GM23248 (cell line): ENCODE data around the gene RNF214. TPM values are rescaled to one million over a fixed set of nuclear protein-coding genes. Genes with fewer than 3 reads are reported as not detected.

Experiments
- DNase-seq: peaks from one replicate; pipeline ENCODE4 v3.0.0-alpha.2; 2015
- H2AFZ ChIP-seq: fragments of 200-600 bp; sonication (generic); 2 replicates; pipeline ENCODE4 v1.6.1; 2016; ENCODE audit warnings: antibody characterized with exemption
- H3F3A ChIP-seq: fragments of 200-600 bp; sonication (generic); 2 replicates; pipeline ENCODE4 v1.6.1; 2016; ENCODE audit warnings: mild to moderate bottlenecking, antibody characterized with exemption, mixed run types; ENCODE audit not compliant: insufficient read depth
- H3K27ac ChIP-seq: fragments of 200-600 bp; sonication (generic); 2 replicates; pipeline ENCODE4 v1.5.1; 2016; ENCODE audit warnings: mild to moderate bottlenecking
- H3K27me3 ChIP-seq: fragments of 200-600 bp; sonication (generic); replicated peaks from 2 replicates; pipeline ENCODE4 v1.6.1; 2016; ENCODE audit warnings: mild to moderate bottlenecking; ENCODE audit not compliant: insufficient read depth
- H3K36me3 ChIP-seq: fragments of 200-600 bp; sonication (generic); 2 replicates; pipeline ENCODE4 v1.6.1; 2016; ENCODE audit warnings: low read depth, mild to moderate bottlenecking
- H3K4me1 ChIP-seq: fragments of 200-600 bp; sonication (generic); 2 replicates; pipeline ENCODE4 v1.6.1; 2016; ENCODE audit warnings: mild to moderate bottlenecking; ENCODE audit not compliant: insufficient read depth
- H3K4me2 ChIP-seq: fragments of 200-600 bp; sonication (generic); one replicate; pipeline ENCODE4 v1.6.1; 2016; ENCODE audit warnings: mild to moderate bottlenecking; ENCODE audit not compliant: unreplicated experiment
- H3K4me3 ChIP-seq: fragments of 200-600 bp; sonication (generic); 2 replicates; pipeline ENCODE4 v1.5.1; 2016; ENCODE audit warnings: mild to moderate bottlenecking
- H3K79me2 ChIP-seq: fragments of 200-600 bp; sonication (generic); 2 replicates; pipeline ENCODE4 v1.6.1; 2016; ENCODE audit warnings: mild to moderate bottlenecking; ENCODE audit not compliant: insufficient read depth
- H3K9ac ChIP-seq: fragments of 200-600 bp; sonication (generic); 2 replicates; pipeline ENCODE4 v1.6.1; 2016; ENCODE audit warnings: mild to moderate bottlenecking
- H3K9me2 ChIP-seq: fragments of 200-600 bp; sonication (generic); 2 replicates; pipeline ENCODE4 v1.6.1; 2016; ENCODE audit warnings: mixed run types, mild to moderate bottlenecking, moderate library complexity; ENCODE audit not compliant: insufficient read depth
- H3K9me3 ChIP-seq: fragments of 200-600 bp; sonication (generic); one replicate; pipeline ENCODE4 v1.6.1; 2017; ENCODE audit warnings: low read depth
- H4K20me1 ChIP-seq: fragments of 200-600 bp; sonication (generic); 2 replicates; pipeline ENCODE4 v1.6.0; 2016; ENCODE audit not compliant: insufficient read depth
- EZH2 ChIP-seq: fragments of 200-600 bp; sonication (generic); IDR thresholded peaks from 2 replicates; pipeline ENCODE4 v1.6.1; 2018; ENCODE audit warnings: antibody characterized with exemption, mild to moderate bottlenecking; ENCODE audit not compliant: insufficient read depth, poor library complexity, severe bottlenecking
- EZH2phosphoT487 ChIP-seq: fragments of 200-600 bp; sonication (generic); IDR thresholded peaks from 2 replicates; pipeline ENCODE4 v1.6.1; 2018; ENCODE audit warnings: antibody characterized with exemption, moderate library complexity, mild to moderate bottlenecking, low read depth; ENCODE audit not compliant: insufficient read depth
- WGBS, 2 experiments: methylation state at CpG; one replicate each; pipeline ENCODE4 v1.1.6; 2015 to 2017; ENCODE audit warnings: low lambda C conversion rate in 2 of 2, low coverage in 1 of 2; ENCODE audit errors: missing lambda C conversion rate in 2 of 2; 5-methylcytosine and 5-hydroxymethylcytosine counted together
- in situ Hi-C: fragments of 300-500 bp; cut with MboI; formaldehyde crosslinking; loops from 2 replicates; pipeline ENCODE4 v1.15.0; 2020
- polyA plus RNA-seq: library from polyadenylated mRNA; unstranded; fragments of >200 nt; fragmentation: Nextera tagmentation; extraction: Ambion mirVana; gene quantifications from 2 replicates; pipeline ENCODE4 v1.2.1, GENCODE V29; 2016
- total RNA-seq: library from RNA; depleted of rRNA; stranded (reverse); fragments of >200 nt; shearing (Covaris generic); gene quantifications from 2 replicates; pipeline ENCODE4 v1.2.3, GENCODE V29; 2014

RNF214 gene
- total and polyA plus RNA-seq, 2 experiments from 2014 or later = 5.8 to 11.3 TPM

- H3K36me3 ChIP-seq = no peaks in the 10 kb centered on the region
- peak overlapping the region; percentile 35; the same call in 1 of the 2 replicates for H3K9ac ChIP-seq
- no peaks in the 10 kb centered on the region for H3K27me3 ChIP-seq
- no peak for TF ChIP-seq EZH2
- no peak for TF ChIP-seq EZH2phosphoT487
- H3K79me2 ChIP-seq = 0 out of 2 replicates have a peak, but pooled peaks cover 3% of the 10 kb centered on the region
- no peaks in the 10 kb centered on the region for H4K20me1 ChIP-seq
- WGBS, 2 experiments = 58% methylated on average over 5 of the region's 5 CpGs
- peak overlapping the region; percentile 35; the same call in 1 of the 2 replicates for H2AFZ ChIP-seq
- H3K4me1 ChIP-seq = peaks cover 12% of the 10 kb centered on the region
- 0 out of 2 replicates have a peak overlapping the region, but pooled peaks have one; percentile 4 for H3K27ac ChIP-seq
- H3K4me3 ChIP-seq = peak overlapping the region; percentile 29; the same call in 1 of the 2 replicates
- no peaks in the 10 kb centered on the region for H3K9me2 ChIP-seq
- H3F3A ChIP-seq = no peaks in the 10 kb centered on the region
- H3K4me2 ChIP-seq = peak overlapping the region; percentile 59
- DNase-seq = peak; percentile 58
- in situ Hi-C loops = no loop called here
- H3K9me3 ChIP-seq = no peaks in the 10 kb centered on the region
These were observed 68.3 kb downstream of the RNF214 start for GRCh38 chr11:117300773-117301172.

- H3K27me3 ChIP-seq = no peaks in the 10 kb centered on the region
- in situ Hi-C loops = no loop called here
- no peaks in the 10 kb centered on the region for H3K9me3 ChIP-seq
- no peaks in the 10 kb centered on the region for H3K9me2 ChIP-seq
- no peak overlapping the region for H3K4me3 ChIP-seq
- no peaks in the 10 kb centered on the region for H4K20me1 ChIP-seq
- H3K27ac ChIP-seq = no peak overlapping the region
- DNase-seq = no peak
- 0 out of 2 replicates have a peak, but pooled peaks cover 3% of the 10 kb centered on the region for H3K79me2 ChIP-seq
- WGBS, 2 experiments = 85 to 100% methylated on average over 6 to 7 of the region's 7 CpGs
- H3K4me1 ChIP-seq = peaks cover 12% of the 10 kb centered on the region
- no peak overlapping the region for H2AFZ ChIP-seq
- no peaks in the 10 kb centered on the region for H3K36me3 ChIP-seq
- TF ChIP-seq EZH2 (no peak), EZH2phosphoT487 (no peak)
- H3F3A ChIP-seq = no peaks in the 10 kb centered on the region
- no peak overlapping the region for H3K9ac ChIP-seq
- H3K4me2 ChIP-seq = no peak overlapping the region
These were observed 69.8 kb downstream of the RNF214 start for GRCh38 chr11:117302228-117302627.

- H3K4me2 ChIP-seq = no peak overlapping the region
- 0 out of 2 replicates have a peak, but pooled peaks cover 3% of the 10 kb centered on the region for H3K79me2 ChIP-seq
- no peak overlapping the region for H3K27ac ChIP-seq
- in situ Hi-C loops = no loop called here
- H3K4me3 ChIP-seq = no peak overlapping the region
- WGBS, 2 experiments = 67 to 69% methylated on average over 4 of the region's 4 CpGs
- no peaks in the 10 kb centered on the region for H3K27me3 ChIP-seq
- peaks cover 12% of the 10 kb centered on the region for H3K4me1 ChIP-seq
- no peaks in the 10 kb centered on the region for H4K20me1 ChIP-seq
- H3K36me3 ChIP-seq = no peaks in the 10 kb centered on the region
- no peak for DNase-seq
- no peaks in the 10 kb centered on the region for H3F3A ChIP-seq
- TF ChIP-seq EZH2phosphoT487 (no peak), EZH2 (no peak)
- no peak overlapping the region for H3K9ac ChIP-seq
- no peak overlapping the region for H2AFZ ChIP-seq
- H3K9me3 ChIP-seq = no peaks in the 10 kb centered on the region
- no peaks in the 10 kb centered on the region for H3K9me2 ChIP-seq
These were observed 70.6 kb downstream of the RNF214 start for GRCh38 chr11:117303101-117303500.

GRCh38 chr11:117303646-117304315 lies 71.3 kb downstream of the RNF214 start:
- no peak overlapping the region for H3K4me2 ChIP-seq
- no peaks in the 10 kb centered on the region for H3F3A ChIP-seq
- 96 to 97% methylated on average over 5 of the region's 5 CpGs for WGBS, 2 experiments
- no peak overlapping the region for H3K4me3 ChIP-seq
- H3K79me2 ChIP-seq = 0 out of 2 replicates have a peak, but pooled peaks cover 3% of the 10 kb centered on the region
- no peaks in the 10 kb centered on the region for H3K9me2 ChIP-seq
- no peak overlapping the region for H2AFZ ChIP-seq
- H3K9me3 ChIP-seq = no peaks in the 10 kb centered on the region
- no peak overlapping the region for H3K27ac ChIP-seq
- no peak for TF ChIP-seq EZH2phosphoT487
- TF ChIP-seq EZH2 = no peak
- H3K4me1 ChIP-seq = peaks cover 12% of the 10 kb centered on the region
- DNase-seq = no peak
- in situ Hi-C loops = no loop called here
- H3K27me3 ChIP-seq = no peaks in the 10 kb centered on the region
- no peaks in the 10 kb centered on the region for H4K20me1 ChIP-seq
- H3K9ac ChIP-seq = no peak overlapping the region
- no peaks in the 10 kb centered on the region for H3K36me3 ChIP-seq
